HTR-8/SVneo (cell line): ENCODE data around the gene PIN1.
"Not testable (repeated sequence)": the region's sequence is repeated elsewhere in the genome, so short reads cannot be mapped to it uniquely, and the experiment has no call there.

Source experiments
- DNase-seq: peaks from one replicate; pipeline ENCODE4 v3.0.0; 2011; ENCODE audit warnings: low spot score, mixed read lengths; ENCODE audit not compliant: insufficient read length
- FAIRE-seq: peaks from 2 replicates; lab custom pipeline; 2011; peaks lifted over from hg19 to GRCh38; lab: Jason Lieb, UNC

The PIN1 gene

GRCh38 chr19:9818175-9818733 lies 16.9 kb upstream of the PIN1 start:
- FAIRE-seq (no peak), DNase-seq (no peak)

DNA sequence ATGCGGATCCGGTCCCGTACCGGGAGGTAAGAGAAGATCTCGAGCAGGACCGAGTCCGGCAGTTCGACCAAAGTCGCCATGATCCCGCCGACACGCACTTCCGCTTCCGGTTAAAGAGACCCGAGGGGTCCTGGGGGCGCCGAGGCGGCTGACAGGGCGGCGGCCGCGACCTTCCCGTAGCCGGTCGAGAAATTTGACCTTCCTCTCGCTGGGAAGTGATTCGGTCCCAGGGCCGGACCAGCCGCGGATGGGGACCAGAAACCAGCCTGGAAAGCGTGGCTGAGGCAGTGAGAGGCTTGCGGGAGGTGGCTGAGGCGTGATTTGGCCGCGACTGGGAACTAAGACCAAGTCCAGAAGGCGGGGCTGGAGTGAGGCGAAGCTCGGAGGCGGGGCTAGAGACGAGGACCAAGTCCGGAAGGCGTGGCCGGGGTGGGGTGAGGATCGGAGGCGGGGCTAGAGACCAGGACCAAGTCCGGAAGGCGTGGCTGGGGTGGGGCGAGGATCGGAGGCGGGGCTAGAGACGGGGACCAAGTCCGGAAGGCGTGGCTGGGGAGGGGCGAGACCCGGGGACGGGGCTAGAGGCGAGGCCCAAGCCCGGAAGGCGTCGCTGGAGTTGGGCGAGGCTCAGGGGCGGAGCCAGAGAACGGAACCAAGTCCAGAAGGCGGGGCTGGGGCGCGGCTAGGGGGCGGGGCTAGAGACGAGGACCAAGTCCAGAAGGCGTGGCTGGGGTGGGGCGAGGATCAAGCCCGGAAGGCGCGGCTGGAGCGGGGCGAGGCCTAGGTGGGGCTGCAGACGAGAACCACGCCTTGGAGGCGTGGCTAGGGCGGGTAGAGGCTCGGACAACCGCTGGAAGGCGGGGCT lies 16.2 kb upstream of the PIN1 start, which contains the start of gene FBXL12:
Gene FBXL12 (minus strand): TSS at position 346 of the 862 bp plus-strand sequence. CDS start 266 bp downstream, at position 80.
- peak; percentile 98 for FAIRE-seq
- DNase-seq = peak; percentile 96

DNA sequence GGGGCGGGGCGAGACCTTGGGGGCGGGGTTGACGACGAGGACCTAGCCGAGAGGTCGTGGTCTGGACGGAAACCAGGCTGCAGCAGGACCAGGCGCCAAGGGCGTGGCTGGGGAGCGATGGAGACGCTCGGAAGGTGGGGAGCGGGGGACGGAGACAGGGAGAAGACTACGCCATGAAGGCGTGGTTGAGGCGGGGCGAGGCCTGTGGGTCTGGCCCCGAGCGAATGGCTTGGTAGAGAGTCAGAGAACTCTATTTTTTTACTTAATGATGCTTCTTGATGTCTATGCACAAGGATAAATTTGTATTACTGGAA lies 15.6 kb upstream of the PIN1 start:
- FAIRE-seq (no peak), DNase-seq (no peak)

DNA sequence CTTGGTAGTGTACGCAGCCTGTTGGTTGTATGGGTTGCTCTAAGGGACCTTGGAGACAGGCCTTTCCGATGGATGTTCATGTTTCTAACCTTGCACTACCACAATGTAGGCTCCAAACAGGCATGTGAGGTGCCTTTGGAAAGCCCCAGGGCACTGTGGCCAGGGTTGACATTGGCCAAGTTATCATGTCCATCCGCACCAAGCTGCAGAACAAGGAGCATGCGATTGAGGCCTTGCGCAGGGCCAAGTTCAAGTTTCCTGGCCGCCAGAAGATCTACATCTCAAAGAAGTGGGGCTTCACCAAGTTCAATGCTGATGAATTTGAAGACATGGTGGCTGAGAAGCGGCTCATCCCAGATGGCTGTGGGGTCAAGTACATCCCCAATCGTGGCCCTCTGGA lies 15.1 kb upstream of the PIN1 start:
- not testable (repeated sequence) for FAIRE-seq

DNA sequence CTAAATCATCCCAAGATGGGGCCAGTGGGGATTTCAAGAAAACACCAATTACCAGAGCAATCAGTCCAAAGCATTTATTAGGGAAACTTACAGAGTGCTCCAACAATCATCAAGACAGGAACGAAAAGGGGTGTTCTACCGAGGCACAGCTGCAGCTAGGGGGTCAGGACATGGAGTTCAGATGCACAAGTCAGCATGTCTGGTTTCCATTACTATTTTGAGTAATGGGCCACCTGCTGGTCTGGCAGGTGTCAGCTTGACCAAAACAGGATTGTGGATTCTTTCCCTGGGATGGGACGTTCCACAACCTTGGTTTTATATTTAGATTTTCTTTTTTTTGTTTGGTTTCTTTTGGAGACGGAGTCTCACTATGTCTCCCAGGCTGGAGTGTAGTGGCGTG lies 11.3 kb upstream of the PIN1 start:
- no peak for FAIRE-seq
- no peak for DNase-seq

More for the DNA sequence above, 15.1 kb upstream of the PIN1 start:
- not testable (repeated sequence) for DNase-seq

DNA sequence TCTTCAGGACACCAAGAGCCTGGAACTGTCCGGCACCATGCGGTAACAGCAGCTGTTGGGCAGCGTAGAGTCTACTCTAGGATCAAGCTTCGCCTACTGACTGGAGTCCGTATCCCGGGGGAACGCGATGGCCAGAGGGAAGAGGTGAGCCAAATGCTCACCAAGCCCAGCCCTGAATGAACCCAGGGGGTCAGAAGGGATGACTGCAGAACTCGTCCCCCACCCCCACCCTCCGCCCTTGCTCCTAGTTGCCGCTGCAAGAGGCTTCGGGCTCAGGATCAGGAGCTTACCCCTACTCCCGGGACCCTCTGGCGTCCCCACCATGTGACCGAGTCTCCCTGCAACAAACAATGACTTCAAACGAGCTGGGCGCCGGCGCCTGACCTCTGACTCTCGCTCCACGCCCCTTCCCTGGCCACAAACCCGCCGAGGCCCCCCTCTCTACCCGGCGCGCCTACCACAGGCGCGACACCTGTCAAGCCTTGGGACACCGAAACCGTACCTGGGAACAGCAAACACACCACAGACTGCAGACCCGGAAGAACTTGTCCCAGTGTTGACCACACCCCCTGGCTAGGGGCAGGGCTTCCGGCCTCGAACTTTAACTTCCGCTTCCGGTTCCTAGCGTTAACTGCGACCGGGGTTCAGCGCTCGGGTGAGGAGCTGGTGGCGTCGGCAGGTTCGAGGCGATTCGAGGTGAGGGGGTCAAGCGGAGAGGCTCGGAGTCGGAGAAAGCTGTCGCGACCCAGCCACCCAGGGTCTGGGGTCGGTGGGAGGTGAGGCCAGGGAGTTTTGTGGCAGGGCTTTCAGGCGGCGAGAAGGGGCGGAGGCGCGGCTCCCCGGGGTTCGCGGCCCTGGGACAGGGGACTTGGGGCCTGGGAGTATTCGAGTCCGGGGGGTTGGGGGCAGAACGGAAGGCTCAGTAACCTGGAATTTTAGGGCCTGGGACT lies 7.6 kb upstream of the PIN1 start, which contains the start of gene UBL5:
Gene UBL5 (plus strand): TSS at position 630 of the 950 bp plus-strand sequence. CDS start 420 bp downstream, outside the sequence.
- peak; percentile 90 for FAIRE-seq
- peak; percentile 95 for DNase-seq

- no peak for DNase-seq
- FAIRE-seq = no peak
Measured at GRCh38 chr19:9828551-9829063, 6.5 kb upstream of the PIN1 start.

DNA sequence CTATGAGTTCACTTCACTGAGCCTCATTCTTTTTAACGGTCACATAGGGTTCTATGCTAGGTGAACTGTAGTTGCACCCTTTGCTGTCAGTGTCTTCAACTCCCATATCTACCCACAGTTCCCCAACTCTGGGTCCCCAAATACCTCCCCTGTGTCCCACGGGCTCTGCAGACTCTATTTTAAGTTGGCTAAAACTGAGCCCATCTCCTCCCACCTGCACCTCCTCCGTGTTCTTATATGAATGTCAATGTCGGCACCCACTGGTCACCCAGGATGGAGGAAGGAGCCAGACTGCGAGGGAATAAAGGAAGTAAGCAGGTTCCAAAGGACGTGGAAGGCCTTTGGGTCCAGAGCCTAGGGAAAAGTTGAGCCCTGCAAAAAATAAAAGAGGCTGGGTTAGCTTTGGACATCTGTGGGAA lies 802 bp upstream of the PIN1 start:
- no peak for FAIRE-seq
- DNase-seq = no peak

DNA sequence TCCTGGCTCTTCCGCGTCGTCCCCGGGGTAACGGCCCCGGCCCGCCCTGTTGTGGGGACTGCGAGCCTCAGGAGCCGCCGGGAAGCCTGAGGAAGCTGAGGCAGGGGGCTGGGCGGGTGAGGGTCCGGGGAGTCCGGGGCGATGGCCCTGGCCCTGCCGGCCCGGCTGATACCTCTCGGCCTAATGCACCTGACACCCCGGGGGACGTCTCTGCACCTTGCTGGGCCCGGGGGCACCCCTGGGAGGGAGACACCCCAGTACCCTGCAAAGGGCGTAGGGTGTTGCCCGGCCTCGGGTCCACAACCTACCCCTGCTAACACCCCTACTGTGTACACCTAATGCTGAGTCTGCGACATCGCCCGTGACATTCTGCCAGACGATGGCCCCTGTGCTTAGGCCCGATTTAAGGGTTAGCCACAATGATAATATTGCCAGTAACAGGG lies 410 bp downstream of the PIN1 start:
- FAIRE-seq (no peak), DNase-seq (no peak)

- no peak for DNase-seq
- FAIRE-seq = no peak
Measured at GRCh38 chr19:9836021-9836420, 903 bp downstream of the PIN1 start.

DNA sequence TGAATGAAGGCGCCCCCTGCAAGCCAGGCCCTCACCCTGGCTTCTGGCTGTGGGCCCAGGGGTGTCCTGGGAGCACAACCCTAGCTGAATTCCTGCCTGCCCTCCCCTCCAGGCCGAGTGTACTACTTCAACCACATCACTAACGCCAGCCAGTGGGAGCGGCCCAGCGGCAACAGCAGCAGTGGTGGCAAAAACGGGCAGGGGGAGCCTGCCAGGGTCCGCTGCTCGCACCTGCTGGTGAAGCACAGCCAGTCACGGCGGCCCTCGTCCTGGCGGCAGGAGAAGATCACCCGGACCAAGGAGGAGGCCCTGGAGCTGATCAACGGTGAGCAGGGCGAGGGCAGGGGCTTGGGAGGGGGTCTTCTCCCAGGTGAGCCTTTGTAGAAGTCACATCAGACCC lies 3.2 kb downstream of the PIN1 start:
- DNase-seq (no peak), FAIRE-seq (no peak)

- FAIRE-seq = no peak
Measured at GRCh38 chr19:9839415-9839814, 4.3 kb downstream of the PIN1 start.

DNA sequence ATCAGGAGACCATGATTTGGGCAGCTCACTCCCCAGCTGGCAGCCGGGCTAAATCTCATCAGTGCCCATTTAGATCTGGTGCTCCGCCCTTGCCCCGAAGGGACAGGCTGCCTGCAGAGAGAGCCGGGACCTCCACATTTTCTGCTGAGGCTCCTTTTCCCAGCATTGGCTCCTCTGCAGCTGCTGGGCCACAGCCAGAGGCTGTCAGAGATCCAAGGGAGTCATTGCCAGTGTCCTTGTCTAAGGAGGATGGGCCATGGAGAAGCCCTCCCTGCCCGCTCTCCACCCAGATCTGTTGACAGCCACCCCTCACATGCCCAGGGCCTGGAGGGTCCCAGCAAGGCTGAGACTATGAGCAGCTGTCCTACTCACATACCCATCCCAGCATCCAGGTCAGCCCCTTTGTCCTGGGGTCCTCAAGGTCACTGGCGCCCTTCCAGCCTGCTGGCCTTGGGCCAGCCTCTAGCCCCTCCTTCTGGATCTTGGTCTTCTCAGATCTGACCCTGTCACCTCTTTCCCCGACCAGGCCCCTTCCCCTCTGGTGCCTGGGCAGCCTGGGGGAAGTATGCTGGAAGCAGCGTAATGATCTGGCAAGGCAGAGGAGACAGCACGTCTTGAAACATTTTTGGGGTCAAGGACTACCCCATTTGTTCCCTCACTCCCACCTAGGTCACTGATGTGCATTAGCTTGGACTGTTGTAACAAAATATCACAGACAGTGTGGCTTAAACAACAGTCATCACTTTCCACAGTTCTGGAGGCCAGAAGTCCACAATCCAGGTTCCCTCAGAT lies 7.9 kb downstream of the PIN1 start:
- FAIRE-seq (no peak), DNase-seq (no peak)

More at GRCh38 chr19:9839415-9839814, 4.3 kb downstream of the PIN1 start:
- no peak for DNase-seq

- not testable (repeated sequence) for FAIRE-seq, DNase-seq
Measured at GRCh38 chr19:9843626-9844273, 8.6 kb downstream of the PIN1 start.

- FAIRE-seq (peak; percentile 95), DNase-seq (peak; percentile 58)
Measured at GRCh38 chr19:9847087-9847671, 12.1 kb downstream of the PIN1 start.

GRCh38 chr19:9848060-9848459 lies 12.9 kb downstream of the PIN1 start:
- DNase-seq = no peak

GRCh38 chr19:9848762-9849161 lies 13.6 kb downstream of the PIN1 start:
- DNase-seq = no peak
- FAIRE-seq = no peak

More at GRCh38 chr19:9848060-9848459, 12.9 kb downstream of the PIN1 start:
- FAIRE-seq = no peak

DNA sequence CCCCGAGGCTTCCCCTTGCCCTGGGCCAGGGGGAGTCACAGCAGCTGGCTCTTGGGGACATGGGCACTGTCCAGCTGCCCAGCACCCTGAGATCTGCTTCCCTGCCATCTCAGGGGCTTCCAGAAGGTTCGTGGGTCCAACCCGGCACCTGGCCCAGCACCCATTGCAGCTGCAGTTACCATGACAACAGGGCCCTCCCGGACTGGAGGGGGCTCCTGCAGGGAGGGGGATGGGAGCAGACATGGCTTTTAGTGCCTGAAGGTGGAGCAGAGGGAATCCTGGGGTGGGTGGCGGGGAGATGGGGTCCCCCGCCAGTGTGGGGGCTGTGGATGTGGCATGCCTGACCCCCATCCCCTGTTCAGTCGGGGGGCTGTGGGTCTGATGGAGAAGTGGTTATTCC lies 14.7 kb downstream of the PIN1 start:
- DNase-seq (no peak), FAIRE-seq (no peak)
